ENCODE measurements around the gene DAB2.

The DAB2 gene

DNA sequence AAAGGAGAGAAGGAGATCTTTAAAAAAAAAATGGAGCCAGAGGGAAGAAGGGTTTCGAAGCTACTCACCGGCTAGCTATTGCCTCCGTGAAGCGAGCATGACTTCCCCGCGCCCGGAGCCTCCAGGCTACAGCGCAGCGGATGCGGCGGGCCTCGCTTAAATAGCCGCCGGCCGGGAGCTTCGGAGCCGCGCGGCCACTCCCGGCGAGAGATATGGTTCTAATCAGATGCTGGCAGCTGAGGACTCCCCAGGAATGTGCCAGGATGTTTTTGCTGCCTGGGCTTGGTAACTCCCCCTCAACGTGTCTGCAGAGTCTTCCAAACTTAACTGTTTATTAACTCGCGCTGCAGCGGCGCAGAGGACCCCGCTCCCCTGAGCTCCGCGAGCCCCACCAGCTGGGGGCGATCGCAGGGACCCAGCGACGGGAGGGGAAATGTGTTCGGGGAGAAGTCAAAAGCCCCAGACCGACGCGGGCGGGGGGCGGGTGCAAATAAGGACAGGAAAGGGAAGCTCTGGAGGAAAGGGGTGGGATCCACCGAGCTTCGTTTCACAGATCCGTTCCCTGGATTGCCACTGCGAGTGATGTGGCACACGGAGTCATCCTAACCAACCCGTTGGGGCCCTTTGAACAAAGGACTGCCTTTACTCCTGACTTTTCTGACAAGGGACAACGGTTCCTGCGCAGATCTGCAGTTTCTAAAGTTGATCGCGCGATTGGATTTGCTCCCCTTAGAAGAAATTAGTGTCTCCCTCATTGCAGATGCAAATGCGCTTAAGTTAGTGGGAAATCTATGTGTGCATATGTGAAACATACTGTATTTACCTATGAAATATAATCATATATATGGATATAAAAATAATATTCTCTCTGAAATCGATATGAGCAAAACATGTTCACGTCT, at the start of gene DAB2:
Gene DAB2, minus strand, starts transcription at position 245 of the 902 bp plus-strand sequence. CDS start 30,660 bp downstream, outside the sequence.
- Histone ChIP-seq H3K27ac (ENCODE audit: low read depth in 2 of 2, low read length in 2 of 2) (peak within 1 kb of the TSS; percentile 78), H3K27me3 (ENCODE audit: control insufficient read depth in 2 of 2, insufficient read depth in 2 of 2, low read length in 2 of 2) (peaks cover 0 to under 1% of the 10 kb centered on the region in 2 donors), H3K4me3 (ENCODE audit: low read length in 2 of 2) (peak within 1 kb of the TSS; percentile 78 to 81), H3K9me3 (ENCODE audit: control insufficient read depth in 2 of 2, low read length in 2 of 2) (no peaks in the 10 kb centered on the region), H3K9ac (ENCODE audit: low read depth in 1 of 2, low read length in 2 of 2) (peak within 1 kb of the TSS; percentile 57 to 78), H3K36me3 (ENCODE audit: control insufficient read depth in 2 of 2, insufficient read depth in 2 of 2, low read length in 2 of 2) (no peaks in the 10 kb centered on the region), H3K4me1 (ENCODE audit: control insufficient read depth in 2 of 2, insufficient read depth in 2 of 2, low read length in 2 of 2) (peaks cover 17 to 30% of the 10 kb centered on the region in 2 donors)

DNA sequence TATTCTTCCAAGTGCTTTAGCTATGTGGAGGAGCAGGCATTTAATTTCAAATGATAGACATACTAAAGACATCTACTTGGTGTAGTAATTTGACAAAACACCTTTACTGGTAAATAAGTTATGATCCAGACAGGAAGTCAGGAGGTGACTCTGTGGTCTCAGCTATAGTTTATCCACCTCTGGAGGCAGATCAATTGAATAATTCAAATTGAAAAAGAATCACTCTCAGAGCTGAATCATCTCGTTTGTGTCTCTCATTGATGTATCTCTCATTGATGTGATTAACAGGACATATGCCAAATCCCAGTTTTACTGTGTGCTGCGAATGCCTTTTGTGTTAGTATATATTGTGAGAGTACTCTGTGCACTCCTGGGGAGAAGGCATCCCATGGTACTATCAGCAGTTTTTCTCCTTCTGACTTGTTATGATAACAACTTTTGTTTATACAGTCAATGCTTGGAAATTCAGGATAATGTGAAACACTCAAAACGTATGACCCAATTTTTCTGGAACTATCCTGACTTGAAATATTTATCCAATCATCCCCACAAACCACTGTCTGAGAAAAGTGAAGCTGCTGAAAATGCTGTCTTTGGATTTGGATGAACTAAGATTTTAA, 48.5 kb upstream of the DAB2 start:
- no peak overlapping the region for H3K4me3 ChIP-seq (ENCODE audit: low read length in 2 of 2)
- no peaks in the 10 kb centered on the region for H3K27me3 ChIP-seq (ENCODE audit: control insufficient read depth in 2 of 2, insufficient read depth in 2 of 2, low read length in 2 of 2)
- no peaks in the 10 kb centered on the region for H3K9me3 ChIP-seq (ENCODE audit: control insufficient read depth in 2 of 2, low read length in 2 of 2)
- H3K27ac ChIP-seq (ENCODE audit: low read depth in 2 of 2, low read length in 2 of 2): no peak overlapping the region
- no peaks in the 10 kb centered on the region for H3K36me3 ChIP-seq (ENCODE audit: control insufficient read depth in 2 of 2, insufficient read depth in 2 of 2, low read length in 2 of 2)
- no peak overlapping the region for H3K9ac ChIP-seq (ENCODE audit: low read depth in 1 of 2, low read length in 2 of 2)
- H3K4me1 ChIP-seq (ENCODE audit: control insufficient read depth in 2 of 2, insufficient read depth in 2 of 2, low read length in 2 of 2): no peaks in the 10 kb centered on the region

- H3K9me3 ChIP-seq (ENCODE audit: control insufficient read depth in 2 of 2, low read length in 2 of 2): no peaks in the 10 kb centered on the region
- no peaks in the 10 kb centered on the region for H3K27me3 ChIP-seq (ENCODE audit: control insufficient read depth in 2 of 2, insufficient read depth in 2 of 2, low read length in 2 of 2)
- no peak overlapping the region for H3K27ac ChIP-seq (ENCODE audit: low read depth in 2 of 2, low read length in 2 of 2)
These were observed 47.2 kb upstream of the DAB2 start for GRCh38 chr5:39471836-39472508.

DNA sequence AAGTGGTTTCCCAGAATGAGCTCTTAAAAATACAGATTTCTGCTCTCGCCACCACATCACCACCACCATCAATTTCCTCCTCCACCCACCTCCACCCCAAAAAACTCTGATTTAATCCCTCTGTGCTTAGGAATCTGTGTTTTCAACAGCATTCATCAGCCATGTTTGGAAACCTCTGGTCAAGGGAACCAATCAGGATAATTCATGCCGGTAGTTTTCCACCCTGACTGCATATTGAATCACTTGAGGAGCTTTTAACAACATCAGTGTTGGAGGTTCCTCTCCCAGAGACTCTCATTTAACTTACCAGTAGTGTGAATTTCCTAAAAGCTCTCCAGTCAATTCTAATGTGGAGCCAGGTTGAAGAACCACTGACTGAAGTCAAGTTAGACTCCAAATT, 46.0 kb upstream of the DAB2 start:
- H3K36me3 ChIP-seq (ENCODE audit: control insufficient read depth in 2 of 2, insufficient read depth in 2 of 2, low read length in 2 of 2): no peaks in the 10 kb centered on the region
- no peak overlapping the region for H3K4me3 ChIP-seq (ENCODE audit: low read length in 2 of 2)
- no peak overlapping the region for H3K27ac ChIP-seq (ENCODE audit: low read depth in 2 of 2, low read length in 2 of 2)
- H3K4me1 ChIP-seq (ENCODE audit: control insufficient read depth in 2 of 2, insufficient read depth in 2 of 2, low read length in 2 of 2): peaks cover 3 to 5% of the 10 kb centered on the region in 2 donors
- H3K9me3 ChIP-seq (ENCODE audit: control insufficient read depth in 2 of 2, low read length in 2 of 2): no peaks in the 10 kb centered on the region
- H3K27me3 ChIP-seq (ENCODE audit: control insufficient read depth in 2 of 2, insufficient read depth in 2 of 2, low read length in 2 of 2): no peaks in the 10 kb centered on the region
- H3K9ac ChIP-seq (ENCODE audit: low read depth in 1 of 2, low read length in 2 of 2): no peak overlapping the region

More at GRCh38 chr5:39471836-39472508, 47.2 kb upstream of the DAB2 start:
- no peak overlapping the region for H3K4me3 ChIP-seq (ENCODE audit: low read length in 2 of 2)
- no peaks in the 10 kb centered on the region for H3K36me3 ChIP-seq (ENCODE audit: control insufficient read depth in 2 of 2, insufficient read depth in 2 of 2, low read length in 2 of 2)
- no peaks in the 10 kb centered on the region for H3K4me1 ChIP-seq (ENCODE audit: control insufficient read depth in 2 of 2, insufficient read depth in 2 of 2, low read length in 2 of 2)
- no peak overlapping the region for H3K9ac ChIP-seq (ENCODE audit: low read depth in 1 of 2, low read length in 2 of 2)

- peaks cover 5 to 6% of the 10 kb centered on the region in 2 donors for H3K4me1 ChIP-seq (ENCODE audit: control insufficient read depth in 2 of 2, insufficient read depth in 2 of 2, low read length in 2 of 2)
- no peaks in the 10 kb centered on the region for H3K27me3 ChIP-seq (ENCODE audit: control insufficient read depth in 2 of 2, insufficient read depth in 2 of 2, low read length in 2 of 2)
- no peak overlapping the region for H3K27ac ChIP-seq (ENCODE audit: low read depth in 2 of 2, low read length in 2 of 2)
- H3K9me3 ChIP-seq (ENCODE audit: control insufficient read depth in 2 of 2, low read length in 2 of 2): no peaks in the 10 kb centered on the region
- no peak overlapping the region for H3K9ac ChIP-seq (ENCODE audit: low read depth in 1 of 2, low read length in 2 of 2)
- no peak overlapping the region for H3K4me3 ChIP-seq (ENCODE audit: low read length in 2 of 2)
- H3K36me3 ChIP-seq (ENCODE audit: control insufficient read depth in 2 of 2, insufficient read depth in 2 of 2, low read length in 2 of 2): no peaks in the 10 kb centered on the region
These were observed 45.1 kb upstream of the DAB2 start for GRCh38 chr5:39469777-39470415.

GRCh38 chr5:39469176-39469575, 44.4 kb upstream of the DAB2 start:
- no peaks in the 10 kb centered on the region for H3K36me3 ChIP-seq (ENCODE audit: control insufficient read depth in 2 of 2, insufficient read depth in 2 of 2, low read length in 2 of 2)
- H3K4me3 ChIP-seq (ENCODE audit: low read length in 2 of 2): no peak overlapping the region
- H3K27ac ChIP-seq (ENCODE audit: low read depth in 2 of 2, low read length in 2 of 2): no peak overlapping the region
- no peaks in the 10 kb centered on the region for H3K9me3 ChIP-seq (ENCODE audit: control insufficient read depth in 2 of 2, low read length in 2 of 2)
- no peaks in the 10 kb centered on the region for H3K27me3 ChIP-seq (ENCODE audit: control insufficient read depth in 2 of 2, insufficient read depth in 2 of 2, low read length in 2 of 2)
- H3K4me1 ChIP-seq (ENCODE audit: control insufficient read depth in 2 of 2, insufficient read depth in 2 of 2, low read length in 2 of 2): peaks cover 5 to 6% of the 10 kb centered on the region in 2 donors
- H3K9ac ChIP-seq (ENCODE audit: low read depth in 1 of 2, low read length in 2 of 2): no peak overlapping the region

- H3K9me3 ChIP-seq (ENCODE audit: control insufficient read depth in 2 of 2, low read length in 2 of 2): no peaks in the 10 kb centered on the region
- H3K4me3 ChIP-seq (ENCODE audit: low read length in 2 of 2): no peak overlapping the region
- peak overlapping the region; percentile 13 to 71 for H3K27ac ChIP-seq (ENCODE audit: low read depth in 2 of 2, low read length in 2 of 2)
- H3K36me3 ChIP-seq (ENCODE audit: control insufficient read depth in 2 of 2, insufficient read depth in 2 of 2, low read length in 2 of 2): no peaks in the 10 kb centered on the region
- H3K4me1 ChIP-seq (ENCODE audit: control insufficient read depth in 2 of 2, insufficient read depth in 2 of 2, low read length in 2 of 2): peaks cover 5 to 6% of the 10 kb centered on the region in 2 donors
- H3K9ac ChIP-seq (ENCODE audit: low read depth in 1 of 2, low read length in 2 of 2): no peak overlapping the region
- H3K27me3 ChIP-seq (ENCODE audit: control insufficient read depth in 2 of 2, insufficient read depth in 2 of 2, low read length in 2 of 2): no peaks in the 10 kb centered on the region
These were observed 42.1 kb upstream of the DAB2 start for GRCh38 chr5:39466846-39467245.

DNA sequence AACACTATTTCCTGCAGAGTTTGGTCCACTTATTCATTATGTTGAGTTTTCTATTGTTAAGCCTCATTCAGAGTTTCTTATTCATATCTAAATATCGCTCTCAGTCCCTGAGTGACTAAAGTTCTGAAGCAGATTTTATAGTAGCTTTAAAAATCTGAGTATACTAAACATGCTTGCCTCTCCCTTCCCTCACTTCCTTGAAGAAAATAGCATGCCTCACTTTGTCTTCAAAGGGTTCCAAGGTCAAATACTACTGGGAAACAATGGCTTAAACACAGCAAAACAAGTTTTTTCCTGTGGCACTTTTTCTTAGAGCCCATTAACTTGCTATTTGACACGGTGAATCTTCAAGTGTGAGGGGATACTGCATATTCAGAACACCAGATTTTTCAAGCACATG, 41.1 kb upstream of the DAB2 start:
- peak overlapping the region; percentile 71 to 84 for H3K27ac ChIP-seq (ENCODE audit: low read depth in 2 of 2, low read length in 2 of 2)
- no peak overlapping the region for H3K9ac ChIP-seq (ENCODE audit: low read depth in 1 of 2, low read length in 2 of 2)

DNA sequence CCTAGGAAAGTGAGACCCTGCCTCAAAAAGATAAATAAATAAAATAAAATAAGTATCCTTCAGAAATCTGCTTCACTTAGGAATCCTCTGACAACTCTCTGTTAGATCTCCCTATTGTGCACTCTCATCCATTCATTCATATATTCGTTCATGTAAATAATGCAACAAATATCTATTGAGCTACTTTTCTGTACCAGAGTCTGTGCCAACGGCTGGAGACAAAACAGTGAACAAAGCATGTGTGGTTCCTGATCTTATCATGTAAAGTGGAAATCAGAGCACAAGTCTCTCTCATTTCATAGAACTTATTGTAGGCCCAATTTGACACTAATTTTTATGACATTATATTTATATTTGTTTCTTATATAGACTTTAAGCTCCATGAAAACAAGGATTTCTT, 40.3 kb upstream of the DAB2 start:
- Histone ChIP-seq H3K27ac (ENCODE audit: low read depth in 2 of 2, low read length in 2 of 2) (peak overlapping the region in 1 of 2 donors; percentile 84), H3K4me1 (ENCODE audit: control insufficient read depth in 2 of 2, insufficient read depth in 2 of 2, low read length in 2 of 2) (peaks cover 5 to 6% of the 10 kb centered on the region in 2 donors), H3K27me3 (ENCODE audit: control insufficient read depth in 2 of 2, insufficient read depth in 2 of 2, low read length in 2 of 2) (no peaks in the 10 kb centered on the region), H3K36me3 (ENCODE audit: control insufficient read depth in 2 of 2, insufficient read depth in 2 of 2, low read length in 2 of 2) (no peaks in the 10 kb centered on the region), H3K9ac (ENCODE audit: low read depth in 1 of 2, low read length in 2 of 2) (no peak overlapping the region), H3K4me3 (ENCODE audit: low read length in 2 of 2) (no peak overlapping the region), H3K9me3 (ENCODE audit: control insufficient read depth in 2 of 2, low read length in 2 of 2) (no peaks in the 10 kb centered on the region)

More for the DNA sequence above, 41.1 kb upstream of the DAB2 start:
- H3K36me3 ChIP-seq (ENCODE audit: control insufficient read depth in 2 of 2, insufficient read depth in 2 of 2, low read length in 2 of 2): no peaks in the 10 kb centered on the region
- H3K27me3 ChIP-seq (ENCODE audit: control insufficient read depth in 2 of 2, insufficient read depth in 2 of 2, low read length in 2 of 2): no peaks in the 10 kb centered on the region
- H3K4me3 ChIP-seq (ENCODE audit: low read length in 2 of 2): no peak overlapping the region
- H3K9me3 ChIP-seq (ENCODE audit: control insufficient read depth in 2 of 2, low read length in 2 of 2): no peaks in the 10 kb centered on the region
- H3K4me1 ChIP-seq (ENCODE audit: control insufficient read depth in 2 of 2, insufficient read depth in 2 of 2, low read length in 2 of 2): peaks cover 5 to 6% of the 10 kb centered on the region in 2 donors
